GM19324 (cell line): ENCODE measurements around the gene CAMKK2.
"Not testable (repeated sequence)": the region's sequence is repeated elsewhere in the genome, so short reads cannot be mapped to it uniquely, and the experiment has no call there.

Source experiments
- ATAC-seq: cut with Tn5 transposase; IDR thresholded peaks from one replicate; pipeline ENCODE4 v1.9.1; 2021; ENCODE audit warnings: mild to moderate bottlenecking, moderate library complexity; ENCODE audit not compliant: unreplicated experiment, low FRiP score

CAMKK2 gene

DNA sequence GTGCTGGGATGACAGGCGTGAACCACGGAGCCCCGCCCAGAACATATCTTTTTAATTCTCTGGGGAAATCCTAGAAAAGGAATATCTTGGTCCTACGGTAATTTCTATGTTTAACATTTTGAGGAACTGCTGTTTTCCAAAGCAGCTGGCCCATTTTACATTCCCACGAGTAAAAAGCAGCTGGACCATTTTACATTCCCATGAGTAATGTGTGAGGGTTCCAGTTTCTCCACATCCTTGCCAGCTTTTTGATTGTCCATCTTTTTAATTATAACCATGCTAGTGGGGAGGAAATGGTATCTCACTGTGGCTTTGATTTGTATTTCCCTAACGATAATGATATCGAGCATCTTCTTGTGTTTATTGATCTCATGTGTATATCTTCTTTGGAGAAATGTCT, 91.0 kb downstream of the CAMKK2 start:
- ATAC-seq = no peak

DNA sequence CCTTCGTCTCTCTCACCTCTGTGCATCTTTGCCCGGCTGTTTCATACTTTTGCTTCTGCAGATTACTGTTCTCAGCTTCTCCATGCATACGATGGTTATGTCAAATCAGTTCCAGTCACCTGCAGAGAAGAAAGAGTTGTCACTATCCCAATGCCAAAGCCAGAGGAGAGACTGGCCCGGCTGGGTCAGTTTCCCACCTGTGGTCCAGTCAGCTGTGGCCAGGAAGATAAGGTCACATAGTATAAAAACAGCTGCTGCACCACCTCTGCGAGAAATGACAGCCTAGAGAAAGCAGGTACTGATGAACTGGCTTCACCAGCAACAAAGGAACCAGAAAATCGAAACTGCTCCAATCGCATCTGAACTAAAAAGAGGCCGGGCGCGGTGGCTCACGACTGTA, 93.0 kb downstream of the CAMKK2 start:
- no peak for ATAC-seq

DNA sequence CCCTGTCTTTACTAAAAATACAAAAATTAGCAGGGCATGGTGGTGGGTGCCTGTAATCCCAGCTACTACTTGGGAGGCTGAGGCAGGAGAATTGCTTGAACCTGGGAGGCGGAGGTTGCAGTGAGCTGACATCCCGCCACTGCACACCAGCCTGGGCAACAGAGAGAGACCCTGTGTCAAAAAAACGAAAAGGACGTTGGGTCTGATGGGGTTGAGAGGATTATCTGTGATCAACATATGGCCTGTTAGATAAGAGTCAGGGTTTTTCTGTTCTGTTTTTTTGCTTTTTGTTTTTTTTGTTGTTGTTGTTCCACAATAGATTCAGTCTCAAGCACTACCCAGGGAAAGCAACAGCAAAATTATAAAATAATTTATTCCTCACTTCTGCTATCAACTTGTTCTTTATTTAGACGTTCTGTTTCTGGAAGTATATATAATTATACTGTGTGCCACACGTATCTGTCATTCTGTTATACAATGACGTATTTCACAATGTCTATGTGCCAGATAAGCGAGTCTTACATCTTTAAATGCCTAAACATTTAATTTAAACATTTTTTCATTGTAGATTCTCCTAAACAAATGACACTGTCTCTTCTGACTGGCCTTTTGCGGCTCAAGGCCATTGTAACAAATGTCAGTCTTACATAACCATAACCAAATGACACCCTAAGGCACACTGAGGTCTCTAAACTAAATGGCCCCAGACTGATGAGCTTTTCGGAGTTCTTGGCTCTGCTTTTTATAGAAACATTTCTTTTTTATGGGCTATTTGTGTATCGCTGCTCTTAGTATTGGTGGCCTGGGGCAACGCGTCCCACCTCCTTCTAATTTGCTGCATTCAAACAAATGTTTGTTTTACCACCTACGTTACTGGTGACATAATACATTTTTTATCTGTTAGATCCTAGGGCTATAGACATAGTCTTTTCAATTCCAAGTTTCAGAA, 93.8 kb downstream of the CAMKK2 start:
- ATAC-seq = no peak

DNA sequence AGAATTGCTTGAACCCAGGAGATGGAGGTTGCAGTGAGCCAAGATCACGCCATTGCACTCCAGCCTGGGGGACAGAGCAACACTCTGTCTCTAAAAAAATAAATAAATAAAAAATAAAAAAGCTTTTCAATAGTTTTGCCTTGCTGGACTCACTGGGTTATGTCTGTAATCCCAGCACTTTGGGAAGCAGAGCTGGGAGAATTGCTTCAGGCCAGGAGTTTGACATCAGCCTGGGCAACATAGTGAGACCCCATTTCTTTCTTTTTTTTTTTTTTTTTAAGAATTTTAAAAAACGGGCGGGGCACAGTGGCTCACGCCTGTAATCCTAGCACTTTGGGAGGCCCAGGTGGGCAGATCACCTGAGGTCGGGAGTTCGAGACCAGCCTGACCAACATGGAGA, 95.4 kb downstream of the CAMKK2 start:
- not testable (repeated sequence) for ATAC-seq

DNA sequence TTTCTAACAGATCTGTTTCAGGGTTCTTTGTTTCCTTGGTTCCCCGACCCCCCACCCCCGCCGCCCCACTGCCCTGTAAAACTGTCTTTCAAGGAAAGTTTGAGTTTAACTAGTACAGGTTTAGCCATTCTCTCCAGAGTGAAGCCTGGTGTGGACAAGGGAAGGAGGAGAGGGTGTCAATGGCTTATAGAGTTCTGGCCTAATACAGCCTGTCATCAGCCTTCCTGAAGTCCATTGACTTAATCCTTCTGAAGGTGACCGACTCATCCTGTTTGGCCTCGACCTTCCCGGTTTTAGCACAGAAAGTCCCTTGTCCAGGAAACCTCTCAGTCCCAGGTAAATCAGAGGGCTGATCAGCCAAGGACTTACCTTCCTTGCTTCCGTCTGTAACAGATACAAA, 97.6 kb downstream of the CAMKK2 start:
- ATAC-seq = no peak

DNA sequence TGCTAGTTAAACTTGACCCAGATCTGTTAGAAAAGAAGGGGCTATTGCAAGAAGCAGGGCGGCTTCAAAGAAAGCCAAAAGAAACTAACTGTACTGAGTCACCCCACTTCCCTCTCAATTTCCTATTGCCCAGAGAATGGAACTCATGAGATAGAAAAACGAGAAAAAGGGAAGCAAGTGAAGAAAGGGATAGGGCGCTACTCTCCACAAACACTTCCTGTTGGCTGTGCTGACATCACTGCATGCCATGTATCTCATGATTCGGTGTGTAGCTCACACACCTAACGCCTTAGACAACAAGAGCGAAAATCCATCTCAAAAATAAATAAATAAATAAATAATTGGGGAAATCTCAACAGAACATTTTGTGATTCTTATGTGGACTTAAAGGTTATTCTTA, 99.6 kb downstream of the CAMKK2 start:
- no peak for ATAC-seq

DNA sequence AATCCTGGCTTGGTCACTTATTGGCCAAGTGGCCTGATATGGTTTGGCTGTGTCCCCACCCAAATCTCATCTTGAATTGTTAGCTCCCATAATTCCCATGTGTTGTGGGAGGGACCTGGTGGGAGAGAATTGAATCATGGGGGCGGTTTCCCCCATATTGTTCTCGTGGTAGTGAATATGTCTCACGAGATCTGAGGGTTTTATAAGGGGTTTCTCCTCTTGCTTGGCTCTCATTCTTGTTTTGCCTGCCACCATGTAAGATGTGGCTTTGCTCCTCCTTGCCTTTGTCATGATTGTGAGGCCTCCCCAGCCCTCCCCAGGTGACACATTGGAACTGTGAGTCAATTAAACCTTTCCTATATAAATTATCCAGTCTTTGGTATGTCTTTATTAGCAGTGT, 105.4 kb downstream of the CAMKK2 start:
- ATAC-seq = no peak

DNA sequence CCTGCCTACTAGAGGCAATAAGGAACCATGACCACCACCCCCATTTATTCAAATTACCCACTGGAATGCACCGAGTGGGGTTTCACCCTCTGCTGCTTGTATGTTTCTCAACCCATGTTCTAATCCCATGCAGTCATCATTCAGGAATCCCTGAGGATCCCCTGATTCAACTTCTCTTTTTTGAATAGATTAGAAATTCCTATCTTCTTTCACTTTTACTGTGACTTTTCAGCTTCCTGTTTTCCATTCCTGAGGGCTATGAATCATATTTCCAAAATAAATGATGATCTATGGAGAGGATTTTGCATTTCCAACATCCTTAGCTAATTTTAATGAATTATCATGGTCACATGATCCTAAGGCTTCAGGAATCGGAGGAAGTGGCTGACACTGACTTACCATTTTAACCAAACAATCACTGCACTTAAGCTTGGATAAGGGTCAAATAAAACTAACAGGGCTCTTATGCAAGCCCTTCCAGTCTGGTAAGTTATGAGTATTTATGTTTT, 105.9 kb downstream of the CAMKK2 start:
- no peak for ATAC-seq

DNA sequence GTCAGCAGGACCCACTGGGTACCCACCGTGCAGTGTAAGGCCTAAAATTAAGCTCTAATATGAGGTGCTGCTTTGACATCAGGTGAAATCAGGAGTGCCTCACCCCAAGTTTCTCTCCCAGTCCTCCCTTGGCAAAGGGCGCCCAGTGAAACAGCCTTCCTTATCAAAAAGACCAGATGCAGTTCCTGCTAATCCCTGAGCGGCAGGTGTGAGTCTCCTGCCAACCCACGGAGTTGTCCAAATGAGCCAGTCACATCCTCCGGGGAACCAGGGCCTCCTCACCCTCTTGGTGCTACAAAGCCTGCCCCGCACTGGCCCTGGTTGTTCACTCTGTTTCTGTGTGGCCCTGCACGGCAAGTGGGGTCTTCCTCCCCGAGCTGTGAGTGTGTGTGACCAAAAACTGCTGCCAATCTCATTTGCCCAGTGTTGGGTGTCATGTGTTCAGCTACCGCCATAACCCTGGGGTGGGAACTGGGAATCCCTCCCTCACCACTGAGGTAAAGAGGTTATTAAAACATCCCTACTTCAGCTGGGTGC, 106.8 kb downstream of the CAMKK2 start:
- ATAC-seq = no peak

DNA sequence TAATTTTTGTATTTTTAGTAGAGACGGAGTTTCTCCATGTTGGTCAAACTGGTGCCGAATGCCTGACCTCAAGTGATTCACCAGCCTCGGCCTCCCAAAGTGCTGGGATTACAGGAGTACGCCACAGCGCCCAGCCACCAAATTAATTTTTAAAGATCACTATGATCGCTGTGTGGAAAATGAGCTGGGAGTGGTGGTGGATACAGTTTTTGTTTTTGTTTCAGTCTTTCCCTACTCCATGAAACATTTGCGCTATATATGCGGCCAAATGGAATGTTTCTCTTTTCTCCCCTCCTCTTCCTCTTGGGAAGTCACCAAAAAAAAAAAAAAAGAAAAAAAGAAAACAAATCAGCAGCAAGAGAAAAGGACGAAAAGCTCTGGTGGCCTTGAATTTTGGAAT, 107.4 kb downstream of the CAMKK2 start:
- ATAC-seq = no peak

DNA sequence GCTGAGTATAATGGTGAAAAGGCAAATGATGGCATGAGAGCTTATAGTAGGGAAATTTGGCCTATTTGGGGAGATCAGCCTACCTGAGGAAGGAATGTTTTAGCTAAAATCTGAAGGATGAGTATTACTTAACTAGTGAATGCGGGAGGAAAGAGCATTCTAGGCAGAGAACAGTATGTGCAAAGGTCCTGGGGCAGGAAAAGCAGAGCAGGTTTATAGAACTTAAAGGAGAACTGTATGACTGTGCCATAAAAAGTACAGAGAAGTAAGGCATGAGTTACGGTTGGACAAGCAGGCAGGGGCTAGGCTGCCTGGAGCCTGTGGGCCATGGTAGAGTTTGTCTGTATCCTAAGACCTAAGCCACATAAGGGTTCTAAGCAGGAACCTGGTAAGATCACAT, 108.3 kb downstream of the CAMKK2 start:
- ATAC-seq = no peak
